GM15510 (cell line): ENCODE data around the gene VAV2.

Experiments used
- POLR2A ChIP-seq: IDR thresholded peaks from 3 replicates; pipeline ENCODE4 v1.6.1; 2011; ENCODE audit warnings: borderline replicate concordance; ENCODE audit not compliant: insufficient read length; ENCODE audit errors: extremely low read depth

The VAV2 gene

GRCh38 chr9:133878402-133878801 is 113.7 kb downstream of the VAV2 start:
- no peak for TF ChIP-seq POLR2A

- TF ChIP-seq POLR2A, result no peak
Measured at GRCh38 chr9:133877967-133878366, 114.2 kb downstream of the VAV2 start.

GRCh38 chr9:133877327-133877726 is 114.8 kb downstream of the VAV2 start:
- TF ChIP-seq POLR2A, result no peak

GRCh38 chr9:133876836-133877235 is 115.3 kb downstream of the VAV2 start:
- no peak for TF ChIP-seq POLR2A

- no peak for TF ChIP-seq POLR2A
Measured at GRCh38 chr9:133876144-133876543, 116.0 kb downstream of the VAV2 start.

- TF ChIP-seq POLR2A, result no peak
Measured at GRCh38 chr9:133875131-133875530, 117.0 kb downstream of the VAV2 start.

- no peak for TF ChIP-seq POLR2A
Measured at GRCh38 chr9:133874659-133875058, 117.5 kb downstream of the VAV2 start.

GRCh38 chr9:133874060-133874657 is 118.0 kb downstream of the VAV2 start:
- TF ChIP-seq POLR2A, result no peak

GRCh38 chr9:133873461-133873891 is 118.6 kb downstream of the VAV2 start:
- no peak for TF ChIP-seq POLR2A

GRCh38 chr9:133873009-133873408 is 119.1 kb downstream of the VAV2 start:
- TF ChIP-seq POLR2A, result no peak

- TF ChIP-seq POLR2A, result no peak
Measured at GRCh38 chr9:133870598-133871595, 121.2 kb downstream of the VAV2 start.

- TF ChIP-seq POLR2A, result no peak
Measured at GRCh38 chr9:133869674-133870405, 122.3 kb downstream of the VAV2 start.

GRCh38 chr9:133868203-133868602 is 123.9 kb downstream of the VAV2 start:
- TF ChIP-seq POLR2A, result no peak

GRCh38 chr9:133866946-133867345 is 125.2 kb downstream of the VAV2 start:
- no peak for TF ChIP-seq POLR2A

- TF ChIP-seq POLR2A, result no peak
Measured at GRCh38 chr9:133864011-133864410, 128.1 kb downstream of the VAV2 start.
